HepG2 (cell line): ENCODE measurements around the gene CLPTM1. TPM values are rescaled to one million over a fixed set of nuclear protein-coding genes. Genes with fewer than 3 reads are reported as not detected.

ENCODE experiments used
- FOXK2 ChIP-seq: fragments of 450-650 bp; IDR thresholded peaks from 2 replicates; pipeline ENCODE4 v1.6.1; 2016
- FOXP1 ChIP-seq, 2 experiments: fragments of 450-650 bp in 1 of 2; IDR thresholded peaks; 2 replicates each; pipeline ENCODE4 v1.6.1; 2017 to 2018; ENCODE audit warnings: antibody characterized with exemption in 1 of 2
- GTF3A ChIP-seq: sonication (generic); formaldehyde crosslinking; conservative IDR thresholded peaks from 2 replicates; pipeline ENCODE4 v1.4.0; 2020; ENCODE audit warnings: mild to moderate bottlenecking, missing genetic modification reagents
- IKZF1 ChIP-seq: fragments of 450-650 bp; IDR thresholded peaks from 2 replicates; pipeline ENCODE4 v1.7.1; 2016
- ISL2 ChIP-seq: sonication (generic); formaldehyde crosslinking; IDR thresholded peaks from 2 replicates; pipeline ENCODE4 v1.5.0; 2020; ENCODE audit warnings: missing genetic modification reagents
- JARID2 ChIP-seq: sonication (generic); formaldehyde crosslinking; IDR thresholded peaks from 2 replicates; pipeline ENCODE4 v1.8.1; 2023; ENCODE audit warnings: missing genetic modification reagents, inconsistent platforms; ENCODE audit not compliant: insufficient replicate concordance
- KLF15 ChIP-seq: sonication (generic); formaldehyde crosslinking; IDR thresholded peaks from 2 replicates; pipeline ENCODE4 v1.8.1; 2023; ENCODE audit warnings: borderline replicate concordance, mild to moderate bottlenecking, inconsistent platforms, missing genetic modification reagents, mixed read lengths
- MBNL3 ChIP-seq: fragments of 250-450 bp; sonication (Bioruptor Pico); conservative IDR thresholded peaks from 2 replicates; pipeline ENCODE4 v1.8.0; 2022; ENCODE audit warnings: mild to moderate bottlenecking, inconsistent platforms
- MEIS2 ChIP-seq: sonication (generic); formaldehyde crosslinking; IDR thresholded peaks from 2 replicates; pipeline ENCODE4 v1.9.0; 2021; ENCODE audit warnings: mild to moderate bottlenecking, missing genetic modification reagents
- MYNN ChIP-seq: sonication (generic); formaldehyde crosslinking; IDR thresholded peaks from 2 replicates; pipeline ENCODE4 v1.4.0; 2020; ENCODE audit warnings: mild to moderate bottlenecking, low read depth, missing genetic modification reagents
- PITX1 ChIP-seq: sonication (generic); formaldehyde crosslinking; IDR thresholded peaks from 2 replicates; pipeline ENCODE4 v1.5.1; 2020; ENCODE audit warnings: mild to moderate bottlenecking, missing genetic modification reagents
- POLR2A ChIP-seq, 2 experiments: IDR thresholded peaks; 2 replicates each; pipeline ENCODE4 v1.6.1; 2011; ENCODE audit warnings: low read depth in 2 of 2, low read length in 2 of 2, mild to moderate bottlenecking in 1 of 2, moderate library complexity in 1 of 2; ENCODE audit not compliant: insufficient read depth in 1 of 2
- SKI ChIP-seq: fragments of 450-650 bp; IDR thresholded peaks from one replicate; pipeline ENCODE4 v1.6.1; 2018; ENCODE audit warnings: mild to moderate bottlenecking; ENCODE audit not compliant: partially characterized antibody
- SRSF4 ChIP-seq: fragments of 200-400 bp; formaldehyde crosslinking; IDR thresholded peaks from one replicate; pipeline ENCODE4 v1.6.1; 2018; ENCODE audit warnings: mild to moderate bottlenecking, low read depth, low read length, moderate library complexity; ENCODE audit not compliant: poor library complexity, severe bottlenecking
- TAF15 ChIP-seq: fragments of 200-400 bp; formaldehyde crosslinking; IDR thresholded peaks from one replicate; pipeline ENCODE4 v1.6.1; 2018; ENCODE audit warnings: mild to moderate bottlenecking, low read depth, low read length; ENCODE audit not compliant: poor library complexity, severe bottlenecking
- TP53 ChIP-seq: sonication (generic); formaldehyde crosslinking; conservative IDR thresholded peaks from 2 replicates; pipeline ENCODE4 v1.4.0; 2020; ENCODE audit warnings: missing genetic modification reagents
- YEATS4 ChIP-seq: sonication (generic); formaldehyde crosslinking; IDR thresholded peaks from 2 replicates; pipeline ENCODE4 v1.4.0; 2020; ENCODE audit warnings: missing genetic modification reagents, borderline replicate concordance
- ZFP36 ChIP-seq: fragments of 150-350 bp; IDR thresholded peaks from 2 replicates; pipeline ENCODE4 v1.6.1; 2018; ENCODE audit warnings: borderline replicate concordance, low read length, low read depth; ENCODE audit not compliant: partially characterized antibody
- ZFX ChIP-seq: sonication (generic); formaldehyde crosslinking; IDR thresholded peaks from 2 replicates; pipeline ENCODE4 v1.4.0; 2020; ENCODE audit warnings: mild to moderate bottlenecking, low read depth, missing genetic modification reagents, moderate library complexity
- ZNF180 ChIP-seq: sonication (generic); formaldehyde crosslinking; IDR thresholded peaks from 2 replicates; pipeline ENCODE4 v1.4.0; 2020; ENCODE audit warnings: low read depth, missing genetic modification reagents, borderline replicate concordance
- ZNF20 ChIP-seq: sonication (generic); formaldehyde crosslinking; IDR thresholded peaks from 2 replicates; pipeline ENCODE4 v1.4.0; 2020; ENCODE audit warnings: mild to moderate bottlenecking, moderate library complexity, missing genetic modification reagents
- ZNF205 ChIP-seq: IDR thresholded peaks from 2 replicates; pipeline ENCODE4 v1.6.1; 2018; ENCODE audit warnings: missing biosample characterization, missing genetic modification reagents
- ZNF234 ChIP-seq: sonication (generic); formaldehyde crosslinking; conservative IDR thresholded peaks from 2 replicates; pipeline ENCODE4 v1.5.1; 2020; ENCODE audit warnings: mild to moderate bottlenecking, missing genetic modification reagents
- ZNF891 ChIP-seq: sonication (generic); formaldehyde crosslinking; IDR thresholded peaks from 2 replicates; pipeline ENCODE4 v1.5.0; 2020; ENCODE audit warnings: mild to moderate bottlenecking, missing genetic modification reagents
- polyA plus RNA-seq, 8 experiments: library from polyadenylated mRNA; depleted of rRNA in 3 of 8; stranded (reverse) in 7 of 8; unstranded in 1 of 8; fragments of >200 nt; fragmentation: Illumina TruSeq in 4 of 8; extraction: Trizol in 4 of 8; gene quantifications; 2 replicates each; pipeline versions ENCODE4 v1.2.1 to v1.2.3, GENCODE V29; 2011 to 2016; ENCODE audit warnings: low read depth in 4 of 8, missing spikeins in 1 of 8, mixed read lengths in 1 of 8; ENCODE audit not compliant: insufficient read depth in 1 of 8
- total RNA-seq, 5 experiments: library from RNA; depleted of rRNA; stranded (reverse); fragments of >200 nt; fragmentation: Illumina TruSeq; extraction: Trizol; gene quantifications; 2 replicates each; pipeline ENCODE4 v1.2.3, GENCODE V29; 2016; ENCODE audit warnings: low read depth in 1 of 5
- TF ChIP-seq, protein P1 (sequence below): sonication (generic); formaldehyde crosslinking; conservative IDR thresholded peaks from 2 replicates; pipeline ENCODE4 v1.8.0; 2022; ENCODE audit warnings: mild to moderate bottlenecking, moderate library complexity, missing genetic modification reagents
- TF ChIP-seq, protein P2 (sequence below): sonication (generic); formaldehyde crosslinking; IDR thresholded peaks from 2 replicates; pipeline ENCODE4 v1.5.0; 2020; ENCODE audit warnings: mild to moderate bottlenecking, missing genetic modification reagents, borderline replicate concordance
- TF ChIP-seq, protein P3 (sequence below): sonication (generic); formaldehyde crosslinking; IDR thresholded peaks from 2 replicates; pipeline ENCODE4 v1.4.0; 2020; ENCODE audit warnings: missing genetic modification reagents

CLPTM1 gene
- total and polyA plus RNA-seq, 2 of the 13 experiments (the other 11 are each of a cell fraction or from before 2014, with no cell fraction given) = 34.9 to 42.8 TPM

DNA sequence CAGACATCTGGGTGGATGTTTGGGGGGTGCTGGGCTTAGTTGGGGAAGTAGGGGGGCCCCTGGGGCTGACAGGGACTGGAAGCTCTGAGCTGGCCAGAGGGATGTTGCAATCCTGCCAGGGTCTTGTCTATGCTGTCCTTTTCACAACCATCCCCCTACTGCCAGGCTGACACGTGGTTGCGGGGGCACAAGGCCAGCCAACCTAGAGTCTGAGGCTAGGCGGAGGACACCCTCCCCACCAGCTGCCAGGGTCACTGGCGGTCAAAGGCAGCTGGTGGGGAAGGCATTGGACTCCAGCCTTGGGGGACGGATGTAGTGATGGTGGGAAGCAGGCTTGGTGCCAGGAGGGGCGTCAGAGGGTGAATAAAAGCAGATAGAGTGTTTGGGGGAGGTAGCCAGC, 42.3 kb upstream of the CLPTM1 start (continued):
- TF ChIP-seq, protein P1, sequence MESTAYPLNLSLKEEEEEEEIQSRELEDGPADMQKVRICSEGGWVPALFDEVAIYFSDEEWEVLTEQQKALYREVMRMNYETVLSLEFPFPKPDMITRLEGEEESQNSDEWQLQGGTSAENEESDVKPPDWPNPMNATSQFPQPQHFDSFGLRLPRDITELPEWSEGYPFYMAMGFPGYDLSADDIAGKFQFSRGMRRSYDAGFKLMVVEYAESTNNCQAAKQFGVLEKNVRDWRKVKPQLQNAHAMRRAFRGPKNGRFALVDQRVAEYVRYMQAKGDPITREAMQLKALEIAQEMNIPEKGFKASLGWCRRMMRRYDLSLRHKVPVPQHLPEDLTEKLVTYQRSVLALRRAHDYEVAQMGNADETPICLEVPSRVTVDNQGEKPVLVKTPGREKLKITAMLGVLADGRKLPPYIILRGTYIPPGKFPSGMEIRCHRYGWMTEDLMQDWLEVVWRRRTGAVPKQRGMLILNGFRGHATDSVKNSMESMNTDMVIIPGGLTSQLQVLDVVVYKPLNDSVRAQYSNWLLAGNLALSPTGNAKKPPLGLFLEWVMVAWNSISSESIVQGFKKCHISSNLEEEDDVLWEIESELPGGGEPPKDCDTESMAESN (CRISPR knock-in tag) = no peak
- TF ChIP-seq TP53 (CRISPR knock-in tag) = no peak
- peak; percentile 63 for TF ChIP-seq PITX1 (CRISPR knock-in tag)
- 0 out of 4 replicates have a peak, but pooled peaks of 1 of the 2 experiments have one; percentile 31 for TF ChIP-seq POLR2A (IDR thresholded peaks at IDR 0.05; ENCODE audit: insufficient read depth in 1 of 2, low read depth in 2 of 2, low read length in 2 of 2)
- TF ChIP-seq ZNF891 (CRISPR knock-in tag) = no peak
- peak; percentile 60; the same call in 1 of the 2 replicates for TF ChIP-seq ISL2 (CRISPR knock-in tag)
- peak; percentile 61 for TF ChIP-seq ZFX (CRISPR knock-in tag)
- TF ChIP-seq, protein P2, sequence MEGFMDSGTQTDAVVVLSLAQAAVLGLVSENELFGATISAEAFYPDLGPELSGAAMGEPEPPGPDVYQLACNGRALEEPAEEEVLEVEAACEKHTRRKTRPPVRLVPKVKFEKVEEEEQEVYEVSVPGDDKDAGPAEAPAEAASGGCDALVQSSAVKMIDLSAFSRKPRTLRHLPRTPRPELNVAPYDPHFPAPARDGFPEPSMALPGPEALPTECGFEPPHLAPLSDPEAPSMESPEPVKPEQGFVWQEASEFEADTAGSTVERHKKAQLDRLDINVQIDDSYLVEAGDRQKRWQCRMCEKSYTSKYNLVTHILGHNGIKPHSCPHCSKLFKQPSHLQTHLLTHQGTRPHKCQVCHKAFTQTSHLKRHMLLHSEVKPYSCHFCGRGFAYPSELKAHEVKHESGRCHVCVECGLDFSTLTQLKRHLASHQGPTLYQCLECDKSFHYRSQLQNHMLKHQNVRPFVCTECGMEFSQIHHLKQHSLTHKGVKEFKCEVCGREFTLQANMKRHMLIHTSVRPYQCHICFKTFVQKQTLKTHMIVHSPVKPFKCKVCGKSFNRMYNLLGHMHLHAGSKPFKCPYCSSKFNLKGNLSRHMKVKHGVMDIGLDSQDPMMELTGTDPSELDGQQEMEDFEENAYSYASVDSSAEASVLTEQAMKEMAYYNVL (CRISPR knock-in tag) = no peak
- TF ChIP-seq SRSF4 = no peak
- TF ChIP-seq YEATS4 (CRISPR knock-in tag) = peak; percentile 40; the same call in 1 of the 2 replicates
- no peak for TF ChIP-seq JARID2
- no peak for TF ChIP-seq ZNF20 (CRISPR knock-in tag)
- no peak for TF ChIP-seq GTF3A (CRISPR knock-in tag)
- no peak for TF ChIP-seq ZFP36
- no peak for TF ChIP-seq ZNF234 (CRISPR knock-in tag)
- peak; percentile 86; the same call in 1 of the 2 replicates for TF ChIP-seq MEIS2 (CRISPR knock-in tag)
- TF ChIP-seq MBNL3 (CRISPR knock-in tag) = no peak
- 0 out of 2 replicates have a peak, but pooled peaks have one; percentile 43 for TF ChIP-seq ZNF205 (CRISPR knock-in tag)
- no peak for TF ChIP-seq IKZF1
- 0 out of 2 replicates have a peak, but pooled peaks have one; percentile 13 for TF ChIP-seq FOXK2
- TF ChIP-seq, protein P3, sequence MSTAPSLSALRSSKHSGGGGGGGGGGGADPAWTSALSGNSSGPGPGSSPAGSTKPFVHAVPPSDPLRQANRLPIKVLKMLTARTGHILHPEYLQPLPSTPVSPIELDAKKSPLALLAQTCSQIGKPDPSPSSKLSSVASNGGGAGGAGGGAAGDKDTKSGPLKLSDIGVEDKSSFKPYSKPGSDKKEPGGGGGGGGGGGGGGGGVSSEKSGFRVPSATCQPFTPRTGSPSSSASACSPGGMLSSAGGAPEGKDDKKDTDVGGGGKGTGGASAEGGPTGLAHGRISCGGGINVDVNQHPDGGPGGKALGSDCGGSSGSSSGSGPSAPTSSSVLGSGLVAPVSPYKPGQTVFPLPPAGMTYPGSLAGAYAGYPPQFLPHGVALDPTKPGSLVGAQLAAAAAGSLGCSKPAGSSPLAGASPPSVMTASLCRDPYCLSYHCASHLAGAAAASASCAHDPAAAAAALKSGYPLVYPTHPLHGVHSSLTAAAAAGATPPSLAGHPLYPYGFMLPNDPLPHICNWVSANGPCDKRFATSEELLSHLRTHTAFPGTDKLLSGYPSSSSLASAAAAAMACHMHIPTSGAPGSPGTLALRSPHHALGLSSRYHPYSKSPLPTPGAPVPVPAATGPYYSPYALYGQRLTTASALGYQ (CRISPR knock-in tag) = no peak
- TF ChIP-seq KLF15 = no peak
- TF ChIP-seq MYNN (CRISPR knock-in tag) = no peak
- TF ChIP-seq ZNF180 (CRISPR knock-in tag) = no peak
- peak; percentile 96 for TF ChIP-seq SKI
- TF ChIP-seq FOXP1 (IDR thresholded peaks at IDR 0.05) = no peak
- peak; percentile 65 for TF ChIP-seq FOXP1 (CRISPR knock-in tag; IDR thresholded peaks at IDR 0.05)
- TF ChIP-seq TAF15 = no peak
